ENCODE data around the gene MESD.

The MESD gene

DNA sequence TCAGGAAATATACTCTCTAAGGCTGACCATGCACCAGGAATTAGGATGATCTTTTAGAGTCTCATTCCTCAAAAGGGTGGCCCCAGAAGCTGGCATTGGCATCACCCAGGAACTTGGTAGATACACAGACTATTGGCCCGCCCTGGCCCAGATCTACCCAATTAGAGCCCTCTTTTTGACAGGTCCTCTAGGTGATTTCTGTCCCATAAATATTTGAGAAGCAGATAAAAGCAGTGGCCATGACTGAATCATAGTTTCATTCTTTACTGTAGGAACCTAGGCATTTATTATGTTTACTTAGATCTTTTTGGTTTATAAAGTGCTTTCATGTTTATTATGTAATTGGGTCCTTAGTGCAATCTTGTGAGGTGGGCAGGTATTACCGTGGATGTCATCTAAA is 18.7 kb upstream of the MESD start:
- Histone ChIP-seq H3K27me3 (ENCODE audit: control insufficient read depth, insufficient read depth, low read length) (no peaks in the 10 kb centered on the region), H3K9ac (ENCODE audit: low read length) (no peak overlapping the region), H3K27ac (ENCODE audit: low read depth, low read length) (no peak overlapping the region), H3K36me3 (ENCODE audit: control insufficient read depth, insufficient read depth, low read length) (no peaks in the 10 kb centered on the region), H3K4me1 (ENCODE audit: control insufficient read depth, insufficient read depth, low read length) (peaks cover 6% of the 10 kb centered on the region), H3K4me3 (ENCODE audit: low read length) (no peak overlapping the region)

DNA sequence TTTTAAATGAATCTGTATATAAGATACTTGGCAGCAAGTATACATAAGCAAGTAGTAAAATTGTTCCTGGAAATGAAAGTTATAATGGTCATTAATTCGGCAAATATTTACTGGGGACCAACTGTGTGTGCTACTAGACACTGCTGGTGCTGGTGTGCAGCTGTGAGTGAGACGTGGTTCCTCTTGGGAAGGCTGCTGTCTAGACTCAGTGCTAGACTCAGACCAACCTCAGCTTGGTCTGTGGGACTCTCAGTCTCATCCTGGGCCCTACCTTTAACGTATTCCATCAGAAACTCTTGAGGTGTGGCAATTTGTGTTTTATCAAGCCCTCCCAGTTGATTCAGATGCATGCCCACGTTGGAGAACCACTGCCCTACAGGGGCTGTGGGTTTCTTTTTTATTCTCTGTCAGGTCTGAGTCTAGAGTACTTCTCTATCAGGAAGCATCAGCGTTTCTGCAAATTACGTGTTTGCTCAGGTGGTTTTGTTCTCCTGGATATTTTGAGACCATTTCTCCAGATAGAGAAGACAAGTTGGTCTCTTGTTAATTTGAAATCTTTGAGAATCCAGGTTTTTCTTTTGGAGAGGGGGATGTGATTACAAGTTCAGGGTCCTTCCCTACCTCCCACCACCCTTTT is 17.9 kb upstream of the MESD start:
- H3K27ac ChIP-seq (ENCODE audit: low read depth, low read length) = no peak overlapping the region
- no peaks in the 10 kb centered on the region for H3K36me3 ChIP-seq (ENCODE audit: control insufficient read depth, insufficient read depth, low read length)
- H3K27me3 ChIP-seq (ENCODE audit: control insufficient read depth, insufficient read depth, low read length) = no peaks in the 10 kb centered on the region
- H3K9ac ChIP-seq (ENCODE audit: low read length) = no peak overlapping the region
- H3K4me3 ChIP-seq (ENCODE audit: low read length) = no peak overlapping the region
- peaks cover 9% of the 10 kb centered on the region for H3K4me1 ChIP-seq (ENCODE audit: control insufficient read depth, insufficient read depth, low read length)

DNA sequence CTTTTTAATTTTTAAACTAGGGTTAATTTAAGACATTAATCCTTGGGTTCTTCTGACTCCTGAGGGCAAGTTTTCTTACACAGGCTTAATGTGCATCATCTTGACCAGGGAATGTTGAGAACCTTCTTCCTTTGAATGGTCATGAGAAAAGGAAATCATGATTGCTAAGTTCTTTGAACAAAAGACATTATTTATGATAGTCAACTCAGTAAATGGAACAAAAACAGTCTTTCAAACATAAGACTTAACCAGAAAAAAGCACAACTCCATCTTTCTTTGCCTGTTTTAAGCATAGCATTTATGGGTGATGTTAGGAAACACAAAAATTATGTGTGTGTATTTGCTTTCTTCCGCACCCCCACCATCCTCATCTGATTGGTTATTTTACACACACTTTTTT is 16.5 kb upstream of the MESD start:
- Histone ChIP-seq H3K9ac (ENCODE audit: low read length) (no peak overlapping the region), H3K36me3 (ENCODE audit: control insufficient read depth, insufficient read depth, low read length) (no peaks in the 10 kb centered on the region), H3K4me1 (ENCODE audit: control insufficient read depth, insufficient read depth, low read length) (peaks cover 10% of the 10 kb centered on the region), H3K27me3 (ENCODE audit: control insufficient read depth, insufficient read depth, low read length) (no peaks in the 10 kb centered on the region), H3K4me3 (ENCODE audit: low read length) (no peak overlapping the region), H3K27ac (ENCODE audit: low read depth, low read length) (no peak overlapping the region)

DNA sequence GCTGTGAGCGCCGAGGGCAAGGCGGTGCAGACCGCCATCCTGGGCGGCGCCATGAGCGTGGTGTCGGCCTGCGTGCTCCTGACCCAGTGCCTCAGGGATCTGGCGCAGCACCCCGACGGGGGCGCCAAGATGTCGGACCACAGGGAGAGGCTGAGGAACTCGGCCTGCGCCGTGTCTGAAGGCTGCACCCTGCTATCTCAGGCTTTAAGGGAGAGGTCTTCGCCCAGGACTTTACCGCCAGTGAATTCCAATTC is 13.4 kb upstream of the MESD start:
- Histone ChIP-seq H3K4me1 (ENCODE audit: control insufficient read depth, insufficient read depth, low read length) (peaks cover 18% of the 10 kb centered on the region), H3K36me3 (ENCODE audit: control insufficient read depth, insufficient read depth, low read length) (no peaks in the 10 kb centered on the region)

DNA sequence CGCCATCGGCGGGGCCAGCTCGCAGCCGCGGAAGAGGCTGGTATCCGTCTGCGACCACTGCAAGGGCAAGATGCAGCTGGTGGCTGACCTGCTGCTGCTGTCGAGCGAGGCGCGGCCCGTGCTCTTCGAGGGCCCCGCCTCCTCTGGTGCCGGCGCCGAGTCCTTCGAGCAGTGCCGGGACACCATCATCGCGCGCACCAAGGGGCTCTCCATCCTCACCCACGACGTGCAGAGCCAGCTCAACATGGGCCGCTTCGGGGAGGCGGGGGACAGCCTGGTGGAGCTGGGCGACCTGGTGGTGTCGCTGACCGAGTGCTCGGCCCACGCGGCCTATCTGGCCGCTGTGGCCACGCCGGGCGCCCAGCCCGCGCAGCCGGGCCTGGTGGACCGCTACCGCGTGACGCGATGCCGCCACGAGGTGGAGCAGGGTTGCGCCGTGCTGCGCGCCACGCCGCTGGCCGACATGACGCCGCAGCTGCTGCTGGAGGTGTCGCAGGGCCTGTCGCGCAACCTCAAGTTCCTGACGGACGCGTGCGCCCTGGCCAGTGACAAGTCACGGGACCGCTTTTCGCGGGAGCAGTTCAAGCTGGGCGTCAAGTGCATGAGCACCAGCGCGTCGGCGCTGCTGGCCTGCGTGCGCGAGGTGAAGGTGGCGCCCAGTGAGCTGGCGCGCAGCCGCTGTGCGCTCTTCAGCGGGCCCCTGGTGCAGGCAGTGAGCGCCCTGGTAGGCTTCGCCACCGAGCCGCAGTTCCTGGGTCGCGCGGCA is 12.9 kb upstream of the MESD start:
- Histone ChIP-seq H3K27ac (ENCODE audit: low read depth, low read length) (peak overlapping the region; percentile 92), H3K36me3 (ENCODE audit: control insufficient read depth, insufficient read depth, low read length) (no peaks in the 10 kb centered on the region), H3K4me1 (ENCODE audit: control insufficient read depth, insufficient read depth, low read length) (peaks cover 18% of the 10 kb centered on the region), H3K27me3 (ENCODE audit: control insufficient read depth, insufficient read depth, low read length) (no peaks in the 10 kb centered on the region), H3K4me3 (ENCODE audit: low read length) (peak overlapping the region; percentile 61), H3K9ac (ENCODE audit: low read length) (no peak overlapping the region)

More for the DNA sequence above, 13.4 kb upstream of the MESD start:
- Histone ChIP-seq H3K27ac (ENCODE audit: low read depth, low read length) (no peak overlapping the region), H3K9ac (ENCODE audit: low read length) (no peak overlapping the region), H3K27me3 (ENCODE audit: control insufficient read depth, insufficient read depth, low read length) (no peaks in the 10 kb centered on the region), H3K4me3 (ENCODE audit: low read length) (peak overlapping the region; percentile 61)

DNA sequence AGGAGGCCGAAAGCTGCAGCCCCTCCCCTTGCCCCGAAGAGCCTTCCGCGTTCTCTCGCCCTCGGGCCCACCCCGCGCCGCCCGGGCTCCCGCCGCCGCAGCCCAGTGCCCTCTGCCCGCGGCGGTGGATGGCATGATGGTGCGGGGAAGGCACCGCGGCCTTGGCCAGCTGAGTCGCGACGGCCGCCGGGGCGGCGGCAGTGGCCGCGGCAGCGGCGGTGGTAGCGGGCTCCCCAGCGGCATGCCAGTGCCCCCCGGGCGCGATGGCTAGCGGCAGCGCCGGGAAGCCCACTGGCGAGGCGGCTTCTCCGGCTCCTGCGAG is 12.4 kb upstream of the MESD start:
- Histone ChIP-seq H3K27me3 (ENCODE audit: control insufficient read depth, insufficient read depth, low read length) (no peaks in the 10 kb centered on the region), H3K27ac (ENCODE audit: low read depth, low read length) (peak overlapping the region; percentile 92), H3K4me3 (ENCODE audit: low read length) (peak overlapping the region; percentile 61), H3K9ac (ENCODE audit: low read length) (no peak overlapping the region), H3K36me3 (ENCODE audit: control insufficient read depth, insufficient read depth, low read length) (no peaks in the 10 kb centered on the region), H3K4me1 (ENCODE audit: control insufficient read depth, insufficient read depth, low read length) (peaks cover 18% of the 10 kb centered on the region)

DNA sequence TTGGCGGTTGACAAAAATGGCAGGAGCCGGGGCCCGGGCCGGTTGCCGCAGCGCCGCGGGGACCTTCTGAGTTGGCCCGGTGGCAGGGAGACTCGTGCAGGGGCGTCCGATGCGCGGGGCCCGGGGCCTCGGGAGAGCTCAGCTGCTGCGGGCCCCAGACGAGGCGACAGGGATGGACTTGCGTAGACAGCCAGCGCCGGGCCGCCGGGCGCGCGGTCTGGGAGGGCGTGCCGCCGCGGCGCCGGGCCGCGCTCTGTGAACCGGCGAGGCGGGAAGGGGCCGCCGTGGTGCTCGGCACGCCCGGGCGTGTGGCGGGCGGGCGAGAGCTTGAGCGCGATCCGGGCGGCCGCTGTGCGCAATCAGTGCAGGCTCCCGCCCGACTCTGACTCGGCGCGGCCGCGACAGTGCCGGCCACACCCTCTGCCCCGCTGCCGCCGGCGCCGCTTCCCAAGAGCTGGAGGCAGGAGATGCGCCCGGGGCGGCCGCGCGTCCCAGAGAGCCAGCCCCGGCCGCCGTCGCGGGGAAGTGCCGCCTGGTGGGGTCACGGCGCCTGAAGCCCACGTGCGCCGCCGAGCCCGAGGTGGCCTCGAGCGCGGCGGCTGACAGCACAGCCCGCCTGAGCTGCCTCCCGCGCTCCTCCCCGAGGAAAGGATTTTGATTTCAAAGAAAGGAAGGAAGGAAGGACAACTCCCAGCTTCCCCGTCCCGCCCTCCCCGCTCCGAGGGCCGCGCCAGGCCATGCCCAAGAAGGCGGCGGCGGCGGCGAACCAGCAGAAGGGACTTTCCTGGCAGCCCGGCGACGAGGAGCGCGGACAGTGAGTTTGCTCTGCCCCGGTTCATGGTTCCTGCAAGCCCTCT is 11.8 kb upstream of the MESD start:
- Histone ChIP-seq H3K9ac (ENCODE audit: low read length) (peak overlapping the region; percentile 64), H3K27me3 (ENCODE audit: control insufficient read depth, insufficient read depth, low read length) (no peaks in the 10 kb centered on the region), H3K4me1 (ENCODE audit: control insufficient read depth, insufficient read depth, low read length) (peaks cover 18% of the 10 kb centered on the region), H3K27ac (ENCODE audit: low read depth, low read length) (peak overlapping the region; percentile 92), H3K36me3 (ENCODE audit: control insufficient read depth, insufficient read depth, low read length) (no peaks in the 10 kb centered on the region), H3K4me3 (ENCODE audit: low read length) (peak overlapping the region; percentile 61)

DNA sequence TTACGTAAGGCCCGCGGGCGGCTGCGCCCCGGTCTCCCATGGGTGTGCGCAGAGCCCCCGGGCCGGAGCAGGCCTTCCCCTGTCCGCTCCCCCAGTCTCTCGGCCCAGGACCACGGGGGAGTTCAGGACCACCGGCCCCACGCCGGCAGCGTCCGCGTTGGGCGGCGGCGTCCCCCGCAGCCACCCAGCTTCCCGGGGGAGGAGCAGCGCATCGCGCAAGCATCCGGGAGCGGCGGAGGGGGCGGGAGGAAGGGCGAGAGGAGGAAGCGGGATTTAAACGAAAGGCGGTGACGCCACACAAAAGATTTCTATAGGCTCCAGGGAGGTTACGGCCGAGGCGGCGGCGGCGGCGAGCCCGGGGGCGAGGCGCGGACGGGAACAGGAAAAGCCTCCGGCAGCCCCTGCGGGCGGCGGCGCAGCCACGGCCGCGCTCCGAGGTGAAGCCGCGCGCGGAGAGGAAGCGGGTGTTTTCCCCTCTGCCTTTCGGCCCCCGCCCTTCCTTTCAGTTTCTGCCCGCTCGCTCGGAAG is 11.1 kb upstream of the MESD start, which contains the start of gene TLNRD1:
Gene TLNRD1 (plus strand): TSS at position 300 of the 528 bp plus-strand sequence. CDS start 1,349 bp downstream, outside the sequence.
- Histone ChIP-seq H3K4me1 (ENCODE audit: control insufficient read depth, insufficient read depth, low read length) (peaks cover 18% of the 10 kb centered on the region), H3K27ac (ENCODE audit: low read depth, low read length) (peak within 1 kb of the TSS; percentile 92)

DNA sequence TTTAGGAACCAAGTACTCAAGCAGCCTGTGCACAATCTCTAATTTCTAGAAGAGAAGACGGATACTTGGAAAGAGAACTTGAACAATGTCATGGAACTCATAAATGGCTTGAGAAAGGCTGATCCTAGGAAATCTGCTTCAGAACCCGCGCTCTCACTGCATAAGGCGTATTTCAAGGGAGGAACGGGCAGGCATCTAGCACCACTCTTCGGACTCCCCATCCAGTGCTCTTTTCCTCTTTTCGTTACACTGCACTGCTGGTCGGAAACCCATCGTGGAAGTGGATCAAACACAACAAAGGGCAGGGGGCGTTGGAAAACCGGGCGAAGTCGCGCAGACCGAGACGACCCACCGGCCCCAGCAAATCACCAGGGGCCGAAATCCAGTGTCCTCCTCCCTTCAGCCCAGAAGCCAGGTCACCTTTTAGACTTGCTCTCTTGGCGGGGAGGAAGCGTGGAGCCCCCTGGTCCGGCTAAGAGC is 10.6 kb upstream of the MESD start:
- H3K27ac ChIP-seq (ENCODE audit: low read depth, low read length) = peak overlapping the region; percentile 92
- H3K36me3 ChIP-seq (ENCODE audit: control insufficient read depth, insufficient read depth, low read length) = no peaks in the 10 kb centered on the region
- peak overlapping the region; percentile 77 for H3K9ac ChIP-seq (ENCODE audit: low read length)
- peak overlapping the region; percentile 61 for H3K4me3 ChIP-seq (ENCODE audit: low read length)
- no peaks in the 10 kb centered on the region for H3K27me3 ChIP-seq (ENCODE audit: control insufficient read depth, insufficient read depth, low read length)
- peaks cover 18% of the 10 kb centered on the region for H3K4me1 ChIP-seq (ENCODE audit: control insufficient read depth, insufficient read depth, low read length)

More for the DNA sequence above, 11.1 kb upstream of the MESD start, which contains the start of gene TLNRD1:
- Histone ChIP-seq H3K27me3 (ENCODE audit: control insufficient read depth, insufficient read depth, low read length) (no peaks in the 10 kb centered on the region), H3K36me3 (ENCODE audit: control insufficient read depth, insufficient read depth, low read length) (no peaks in the 10 kb centered on the region), H3K9ac (ENCODE audit: low read length) (peak within 1 kb of the TSS; percentile 77), H3K4me3 (ENCODE audit: low read length) (peak within 1 kb of the TSS; percentile 61)

DNA sequence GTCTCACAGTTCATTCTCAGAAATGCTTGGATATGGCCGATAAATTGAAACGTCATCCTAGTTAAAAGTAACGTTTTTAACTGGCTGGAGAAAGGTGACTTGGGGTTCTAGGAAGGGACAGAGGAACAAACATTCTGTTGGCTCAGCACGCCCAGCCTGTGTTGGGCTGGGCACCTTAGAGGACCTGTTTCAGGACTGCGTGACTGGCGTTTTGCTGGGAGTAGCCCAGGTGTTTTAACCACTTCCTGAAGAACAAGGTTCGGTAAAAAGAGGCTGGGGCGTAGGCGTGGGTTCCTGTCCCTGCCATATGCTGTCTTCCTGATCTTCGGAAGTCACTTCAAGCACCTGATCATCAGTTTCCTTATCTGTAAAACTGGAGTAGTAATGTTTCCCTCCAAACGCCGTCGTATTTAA is 10.0 kb upstream of the MESD start:
- Histone ChIP-seq H3K9ac (ENCODE audit: low read length) (peak overlapping the region; percentile 77), H3K4me1 (ENCODE audit: control insufficient read depth, insufficient read depth, low read length) (peaks cover 18% of the 10 kb centered on the region), H3K27me3 (ENCODE audit: control insufficient read depth, insufficient read depth, low read length) (no peaks in the 10 kb centered on the region), H3K27ac (ENCODE audit: low read depth, low read length) (peak overlapping the region; percentile 92), H3K4me3 (ENCODE audit: low read length) (peak overlapping the region; percentile 61), H3K36me3 (ENCODE audit: control insufficient read depth, insufficient read depth, low read length) (no peaks in the 10 kb centered on the region)

DNA sequence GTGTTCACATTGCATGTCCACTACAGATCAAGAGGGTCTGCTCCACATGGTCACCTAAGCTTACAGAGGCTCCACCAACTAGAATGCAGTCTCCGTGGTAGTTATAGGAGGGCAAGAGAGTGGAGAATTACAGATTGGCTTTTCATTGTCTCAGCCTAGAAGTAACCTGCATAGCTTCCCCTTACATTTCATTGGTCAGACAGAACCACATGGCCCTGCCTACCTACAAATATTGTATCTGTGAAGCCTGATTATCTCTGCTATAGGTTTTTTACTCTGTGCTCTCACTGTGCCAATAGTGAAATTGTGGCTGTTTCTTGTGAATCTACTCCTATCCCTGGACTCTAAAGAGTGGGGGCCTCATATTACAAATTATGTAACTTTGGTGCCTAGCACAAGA is 8.6 kb upstream of the MESD start:
- H3K27ac ChIP-seq (ENCODE audit: low read depth, low read length) = no peak overlapping the region
- H3K27me3 ChIP-seq (ENCODE audit: control insufficient read depth, insufficient read depth, low read length) = no peaks in the 10 kb centered on the region
- no peak overlapping the region for H3K4me3 ChIP-seq (ENCODE audit: low read length)
- no peaks in the 10 kb centered on the region for H3K36me3 ChIP-seq (ENCODE audit: control insufficient read depth, insufficient read depth, low read length)
- H3K9ac ChIP-seq (ENCODE audit: low read length) = no peak overlapping the region
- peaks cover 14% of the 10 kb centered on the region for H3K4me1 ChIP-seq (ENCODE audit: control insufficient read depth, insufficient read depth, low read length)

DNA sequence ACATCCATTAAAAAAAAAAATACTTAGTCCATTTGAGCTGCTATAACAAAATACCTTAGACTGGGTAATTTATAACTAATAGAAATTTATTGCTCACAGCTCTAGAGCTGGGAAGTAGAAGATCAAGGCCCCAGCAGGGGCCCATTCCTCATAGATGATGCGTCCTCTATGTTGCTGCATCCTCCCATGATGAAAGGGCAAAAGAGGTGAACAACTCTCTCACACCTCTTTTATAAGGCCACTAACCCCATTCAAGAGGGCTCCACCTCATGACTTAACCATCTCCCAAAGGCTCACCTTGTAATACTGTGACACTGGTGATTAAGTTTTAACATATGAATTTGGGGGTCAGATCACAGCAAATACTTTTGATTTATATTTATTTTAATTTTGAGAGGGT is 8.1 kb upstream of the MESD start:
- Histone ChIP-seq H3K36me3 (ENCODE audit: control insufficient read depth, insufficient read depth, low read length) (no peaks in the 10 kb centered on the region), H3K4me3 (ENCODE audit: low read length) (no peak overlapping the region), H3K9ac (ENCODE audit: low read length) (no peak overlapping the region), H3K4me1 (ENCODE audit: control insufficient read depth, insufficient read depth, low read length) (peaks cover 10% of the 10 kb centered on the region), H3K27ac (ENCODE audit: low read depth, low read length) (no peak overlapping the region), H3K27me3 (ENCODE audit: control insufficient read depth, insufficient read depth, low read length) (no peaks in the 10 kb centered on the region)

All from rectal smooth muscle tissue (tissue), 1 donor.